ENCODE results near the gene EFNA3.

EFNA3 gene, protein sequence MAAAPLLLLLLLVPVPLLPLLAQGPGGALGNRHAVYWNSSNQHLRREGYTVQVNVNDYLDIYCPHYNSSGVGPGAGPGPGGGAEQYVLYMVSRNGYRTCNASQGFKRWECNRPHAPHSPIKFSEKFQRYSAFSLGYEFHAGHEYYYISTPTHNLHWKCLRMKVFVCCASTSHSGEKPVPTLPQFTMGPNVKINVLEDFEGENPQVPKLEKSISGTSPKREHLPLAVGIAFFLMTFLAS

DNA sequence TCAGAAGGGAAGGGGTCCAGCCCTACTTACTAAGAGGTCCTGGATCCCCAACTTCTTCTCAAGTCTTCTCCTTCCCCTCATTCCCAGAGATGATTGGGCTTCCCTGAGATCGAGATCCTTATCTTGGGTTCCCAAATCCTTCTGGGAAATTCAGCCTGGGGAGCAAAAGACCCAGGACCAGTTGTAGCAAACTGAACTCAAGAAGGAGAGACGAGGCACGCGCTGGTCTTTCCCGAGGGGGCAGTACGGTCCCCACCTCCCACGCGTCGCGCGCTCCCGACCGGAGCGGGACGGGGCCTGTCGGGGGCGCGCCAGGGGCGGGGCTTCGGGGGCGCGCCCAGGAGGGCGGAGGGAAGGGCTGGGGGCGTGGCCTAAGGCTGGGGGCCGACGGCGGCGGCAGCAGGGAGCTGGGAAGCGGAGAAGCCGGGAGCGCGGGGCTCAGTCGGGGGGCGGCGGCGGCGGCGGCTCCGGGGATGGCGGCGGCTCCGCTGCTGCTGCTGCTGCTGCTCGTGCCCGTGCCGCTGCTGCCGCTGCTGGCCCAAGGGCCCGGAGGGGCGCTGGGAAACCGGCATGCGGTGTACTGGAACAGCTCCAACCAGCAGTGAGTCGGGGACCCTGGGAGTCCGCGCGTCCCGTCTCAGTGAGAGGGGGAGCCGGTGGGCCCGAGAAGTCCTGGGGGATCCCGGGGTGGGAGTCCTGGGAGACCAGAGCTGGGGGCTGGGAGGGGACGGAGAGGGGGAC lies at the start of gene EFNA3:
TSS of gene EFNA3 (plus strand) at position 369 of the 741 bp plus-strand sequence. CDS start at position 474, 105 bp downstream.
- ATAC-seq (ENCODE audit: low read depth): peak; percentile 61
- H3K27ac Mint-ChIP-seq: peak within 1 kb of the TSS; percentile 14

DNA sequence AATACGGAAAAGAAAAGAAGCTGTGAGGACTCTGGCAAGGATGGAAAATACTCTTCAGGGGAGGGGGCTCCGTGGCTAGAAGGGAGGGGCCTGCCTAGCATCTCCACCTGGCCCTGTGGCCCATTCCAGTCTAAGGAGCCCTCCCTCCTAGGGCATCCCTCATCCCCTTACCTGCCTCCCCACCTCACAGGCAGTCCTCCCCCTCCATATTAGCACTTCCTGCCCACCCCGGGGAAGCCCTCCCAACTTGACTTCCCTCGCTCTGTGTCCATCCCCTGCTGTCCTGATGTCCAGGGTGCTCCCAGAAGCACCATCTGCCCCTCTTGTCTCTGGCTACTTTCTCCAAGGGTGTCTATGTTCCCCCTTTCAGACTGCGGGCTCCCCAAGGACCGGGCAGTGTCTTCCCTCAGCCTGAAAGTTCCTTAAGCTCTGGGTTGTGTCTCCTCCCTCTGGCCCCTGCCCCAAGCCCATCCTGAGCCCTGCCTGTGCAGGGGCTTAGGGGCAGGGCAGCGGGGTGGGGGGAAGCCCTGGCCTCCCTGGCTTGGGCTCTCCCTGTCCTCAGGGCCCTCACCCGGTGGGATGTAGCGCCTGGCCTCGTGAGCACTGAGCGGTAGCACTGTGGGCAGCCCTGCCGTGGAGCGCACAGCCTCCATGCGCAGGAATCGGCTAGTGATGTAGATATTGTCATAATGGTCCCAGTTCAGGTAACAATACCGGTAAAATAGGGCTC lies 49.0 kb upstream of the EFNA3 start:
- DNase-seq (ENCODE audit: low spot score in 2 of 2): no peak
- Mint-ChIP-seq H3K27me3 (peaks cover 2% of the 10 kb centered on the region), H3K27ac (no peak overlapping the region), H3K9me3 (no peaks in the 10 kb centered on the region), H3K4me1 (peaks cover 3% of the 10 kb centered on the region), H3K4me3 (no peak overlapping the region), H3K36me3 (no peaks in the 10 kb centered on the region)
- ATAC-seq (ENCODE audit: low read depth): no peak

More for the DNA sequence above, at the start of gene EFNA3:
- peak; percentile 55 to 66 for DNase-seq (ENCODE audit: low spot score in 2 of 2)
- H3K36me3 Mint-ChIP-seq: no peaks in the 10 kb centered on the region
- peak within 1 kb of the TSS; percentile 86 for H3K4me3 Mint-ChIP-seq
- H3K27me3 Mint-ChIP-seq: peaks cover 12% of the 10 kb centered on the region
- H3K9me3 Mint-ChIP-seq: no peaks in the 10 kb centered on the region
- H3K4me1 Mint-ChIP-seq: peaks cover 28% of the 10 kb centered on the region

GRCh38 chr1:155030243-155030795 lies 48.3 kb upstream of the EFNA3 start:
- ATAC-seq (ENCODE audit: low read depth): no peak
- Mint-ChIP-seq H3K27me3 (peaks cover 2% of the 10 kb centered on the region), H3K27ac (no peak overlapping the region), H3K4me3 (no peak overlapping the region), H3K9me3 (no peaks in the 10 kb centered on the region), H3K4me1 (peaks cover 3% of the 10 kb centered on the region), H3K36me3 (no peaks in the 10 kb centered on the region)
- no peak for DNase-seq (ENCODE audit: low spot score in 2 of 2)

GRCh38 chr1:155030899-155031298 lies 47.7 kb upstream of the EFNA3 start:
- no peak for DNase-seq (ENCODE audit: low spot score in 2 of 2)
- no peak overlapping the region for H3K4me3 Mint-ChIP-seq

DNA sequence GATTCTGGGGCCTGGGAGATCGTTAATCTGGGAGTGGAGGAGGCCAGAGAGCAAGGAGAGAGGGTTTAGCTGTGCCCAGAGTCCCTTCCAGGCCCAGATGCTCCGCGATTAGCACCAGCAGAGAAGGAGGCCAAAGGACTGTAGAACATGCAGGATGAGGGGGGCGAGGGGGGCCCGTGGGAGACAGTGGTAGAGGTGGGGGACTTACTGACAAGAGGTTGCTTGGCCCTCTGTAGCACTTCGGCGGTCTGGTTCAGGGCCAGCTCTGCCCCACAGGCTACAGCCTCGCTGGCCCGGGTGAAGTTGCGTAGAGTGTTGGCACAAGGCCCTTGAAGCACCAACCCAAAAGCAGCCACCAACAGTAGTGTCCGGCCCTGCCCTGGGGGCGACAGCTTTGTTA lies 45.8 kb upstream of the EFNA3 start:
- ATAC-seq (ENCODE audit: low read depth) (no peak), DNase-seq (ENCODE audit: low spot score in 2 of 2) (no peak)
- H3K36me3 Mint-ChIP-seq: no peaks in the 10 kb centered on the region
- H3K27me3 Mint-ChIP-seq: peaks cover 2% of the 10 kb centered on the region
- no peak overlapping the region for H3K4me3 Mint-ChIP-seq
- peaks cover 3% of the 10 kb centered on the region for H3K4me1 Mint-ChIP-seq
- H3K27ac Mint-ChIP-seq: no peak overlapping the region
- no peaks in the 10 kb centered on the region for H3K9me3 Mint-ChIP-seq

More at GRCh38 chr1:155030899-155031298, 47.7 kb upstream of the EFNA3 start:
- Mint-ChIP-seq H3K36me3 (no peaks in the 10 kb centered on the region), H3K4me1 (peaks cover 3% of the 10 kb centered on the region), H3K9me3 (no peaks in the 10 kb centered on the region), H3K27ac (no peak overlapping the region), H3K27me3 (peaks cover 2% of the 10 kb centered on the region)
- no peak for ATAC-seq (ENCODE audit: low read depth)

GRCh38 chr1:155033524-155033923 lies 45.1 kb upstream of the EFNA3 start, which contains the start of the genes DCST1 and DCST2:
Gene DCST1 (plus strand): TSS chr1:155033824. CDS start chr1:155034037, 213 bp downstream.
Gene DCST2 (minus strand): TSS chr1:155033781. CDS start chr1:155033701, 80 bp downstream.
- no peak within 1 kb of the TSS for H3K4me3 Mint-ChIP-seq
- H3K36me3 Mint-ChIP-seq: no peaks in the 10 kb centered on the region
- no peaks in the 10 kb centered on the region for H3K9me3 Mint-ChIP-seq
- ATAC-seq (ENCODE audit: low read depth): no peak
- H3K4me1 Mint-ChIP-seq: peaks cover 4% of the 10 kb centered on the region
- peaks cover 5% of the 10 kb centered on the region for H3K27me3 Mint-ChIP-seq
- no peak for DNase-seq (ENCODE audit: low spot score in 2 of 2)
- no peak within 1 kb of the TSS for H3K27ac Mint-ChIP-seq

DNA sequence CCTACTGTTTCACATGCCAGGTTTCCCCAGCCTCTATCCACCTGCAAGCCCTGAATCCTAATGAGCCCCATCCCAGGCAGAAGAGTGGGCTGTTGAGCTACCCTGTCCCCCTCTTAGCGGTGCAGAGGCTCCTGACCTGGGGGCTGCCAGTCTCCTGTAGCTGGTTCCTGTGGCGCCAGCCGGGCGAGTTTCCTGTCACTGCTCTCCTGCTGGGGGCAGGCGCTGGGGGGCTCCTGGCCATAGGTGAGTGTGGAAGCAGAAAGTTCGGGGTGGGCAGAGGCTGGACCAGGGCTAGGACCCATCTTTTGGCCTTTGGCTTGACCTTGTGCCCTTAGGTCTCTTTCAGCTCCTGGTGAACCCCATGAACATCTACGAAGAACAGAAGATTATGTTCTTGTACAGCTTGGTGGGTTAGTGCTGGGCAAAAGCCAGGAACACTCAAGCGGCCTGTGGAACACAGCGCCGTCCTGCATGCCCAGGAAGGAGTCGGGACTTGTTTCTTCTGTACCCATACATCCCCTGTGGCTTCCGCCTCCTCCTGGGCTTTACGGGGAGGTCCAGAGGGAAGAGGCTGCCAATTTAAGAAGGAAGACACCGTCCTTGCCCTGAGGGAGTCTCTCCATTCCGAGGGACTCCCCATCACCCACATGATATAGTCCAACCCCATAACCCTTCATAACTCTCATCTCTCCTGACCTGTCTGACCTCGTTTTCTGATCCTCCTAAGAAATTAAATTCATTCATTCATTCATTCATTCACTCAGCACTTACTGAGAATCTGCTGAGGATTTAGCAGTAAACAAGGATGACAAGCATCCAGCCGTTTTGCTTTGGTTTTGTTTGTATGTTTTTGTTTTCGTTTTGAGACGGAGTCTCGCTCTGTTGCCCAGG lies 44.1 kb upstream of the EFNA3 start:
- Mint-ChIP-seq H3K27me3 (peaks cover 7% of the 10 kb centered on the region), H3K27ac (no peak overlapping the region), H3K9me3 (no peaks in the 10 kb centered on the region), H3K4me1 (peaks cover 3% of the 10 kb centered on the region), H3K36me3 (no peaks in the 10 kb centered on the region), H3K4me3 (no peak overlapping the region)
- DNase-seq (ENCODE audit: low spot score in 2 of 2): no peak
- ATAC-seq (ENCODE audit: low read depth): no peak

DNA sequence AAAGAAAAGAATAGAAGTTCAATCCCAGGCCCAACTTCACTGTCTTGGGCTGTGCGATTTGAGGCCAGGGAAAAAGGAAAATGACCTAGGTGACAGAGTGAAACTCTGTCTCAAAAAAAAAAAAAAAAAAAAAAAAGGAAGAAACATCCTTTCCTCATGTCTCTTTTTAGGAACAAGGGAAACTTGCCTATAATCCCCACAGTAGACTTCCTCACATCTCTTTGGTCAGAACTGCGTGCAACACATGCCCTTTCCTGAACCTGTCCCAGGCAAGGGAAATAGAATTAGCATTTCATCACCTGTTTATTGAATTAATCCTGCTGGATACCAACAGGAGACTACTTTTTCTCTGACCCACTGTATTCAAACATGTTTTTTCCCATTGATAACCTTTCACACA lies 42.7 kb upstream of the EFNA3 start:
- Mint-ChIP-seq H3K4me3 (no peak overlapping the region), H3K27me3 (peaks cover 7% of the 10 kb centered on the region), H3K4me1 (peaks cover 3% of the 10 kb centered on the region), H3K36me3 (no peaks in the 10 kb centered on the region), H3K9me3 (no peaks in the 10 kb centered on the region), H3K27ac (no peak overlapping the region)
- ATAC-seq (ENCODE audit: low read depth) (no peak), DNase-seq (ENCODE audit: low spot score in 2 of 2) (no peak)

- DNase-seq (ENCODE audit: low spot score in 2 of 2): no peak
- ATAC-seq (ENCODE audit: low read depth): no peak
- Mint-ChIP-seq H3K9me3 (no peaks in the 10 kb centered on the region), H3K36me3 (no peaks in the 10 kb centered on the region), H3K27ac (no peak overlapping the region), H3K27me3 (peaks cover 7% of the 10 kb centered on the region), H3K4me1 (peaks cover 3% of the 10 kb centered on the region), H3K4me3 (no peak overlapping the region)
Observed at GRCh38 chr1:155037043-155037442, 41.6 kb upstream of the EFNA3 start.

DNA sequence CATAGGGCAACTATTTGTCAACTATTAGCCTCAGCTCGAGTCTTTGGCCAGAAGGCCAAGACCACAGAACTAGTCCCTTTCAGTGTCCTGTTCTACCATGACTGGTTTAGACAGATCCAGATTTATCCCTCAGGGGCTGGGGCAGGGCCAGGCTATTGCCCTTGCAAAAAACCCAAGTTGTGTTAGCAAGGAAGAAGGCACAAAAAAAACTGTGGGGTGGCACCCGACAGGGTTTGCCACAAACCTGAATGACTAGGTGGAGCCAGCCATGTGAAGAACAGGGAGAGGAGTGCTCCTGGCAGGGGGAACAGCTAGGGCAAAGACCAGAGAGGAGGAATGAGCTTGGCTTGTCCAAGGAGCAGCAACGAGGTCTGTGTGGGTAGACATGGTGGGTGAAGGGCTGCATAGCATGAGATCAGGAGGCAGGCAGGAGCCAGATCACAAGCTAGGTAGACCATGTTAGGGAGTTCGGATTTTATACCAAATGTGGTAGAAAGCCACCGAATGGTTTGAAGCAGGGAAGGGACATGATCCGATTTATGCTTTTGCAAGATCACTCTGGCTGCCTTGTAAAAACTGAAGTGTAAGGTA lies 40.7 kb upstream of the EFNA3 start:
- DNase-seq (ENCODE audit: low spot score in 2 of 2) (no peak), ATAC-seq (ENCODE audit: low read depth) (no peak)
- peaks cover 9% of the 10 kb centered on the region for H3K27me3 Mint-ChIP-seq
- peaks cover 3% of the 10 kb centered on the region for H3K4me1 Mint-ChIP-seq
- H3K27ac Mint-ChIP-seq: no peak overlapping the region
- H3K4me3 Mint-ChIP-seq: no peak overlapping the region
- H3K36me3 Mint-ChIP-seq: no peaks in the 10 kb centered on the region
- H3K9me3 Mint-ChIP-seq: no peaks in the 10 kb centered on the region

- Mint-ChIP-seq H3K4me1 (peaks cover 3% of the 10 kb centered on the region), H3K27me3 (peaks cover 9% of the 10 kb centered on the region), H3K4me3 (no peak overlapping the region), H3K27ac (no peak overlapping the region), H3K9me3 (no peaks in the 10 kb centered on the region), H3K36me3 (no peaks in the 10 kb centered on the region)
- no peak for ATAC-seq (ENCODE audit: low read depth)
- no peak for DNase-seq (ENCODE audit: low spot score in 2 of 2)
Observed at GRCh38 chr1:155038602-155039307, 39.9 kb upstream of the EFNA3 start.

DNA sequence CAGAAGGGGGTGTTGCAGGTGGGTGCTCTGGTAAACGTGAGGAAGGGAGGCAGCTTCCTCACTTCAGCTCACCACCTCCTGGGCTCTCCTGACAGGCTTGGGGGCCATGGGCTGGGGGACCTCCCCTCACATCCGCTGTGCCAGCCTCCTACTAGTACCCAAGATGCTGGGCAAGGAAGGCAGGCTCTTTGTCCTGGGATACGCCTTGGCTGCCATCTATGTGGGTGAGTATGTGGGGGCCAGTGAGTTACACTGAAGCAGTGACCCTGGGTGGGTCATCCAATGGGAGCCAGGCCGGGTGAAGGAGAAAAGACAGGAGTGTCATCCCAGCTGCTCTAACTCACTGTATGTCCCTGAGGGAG lies 39.3 kb upstream of the EFNA3 start:
- peaks cover 7% of the 10 kb centered on the region for H3K27me3 Mint-ChIP-seq
- H3K36me3 Mint-ChIP-seq: no peaks in the 10 kb centered on the region
- no peaks in the 10 kb centered on the region for H3K9me3 Mint-ChIP-seq
- ATAC-seq (ENCODE audit: low read depth) (no peak), DNase-seq (ENCODE audit: low spot score in 2 of 2) (no peak)
- H3K27ac Mint-ChIP-seq: no peak overlapping the region
- H3K4me1 Mint-ChIP-seq: peaks cover 3% of the 10 kb centered on the region
- H3K4me3 Mint-ChIP-seq: no peak overlapping the region
